Effector CD4-positive, alpha-beta T cell (primary cell): ENCODE data around the gene CETP.
"Not testable (repeated sequence)": the region's sequence is repeated elsewhere in the genome, so short reads cannot be mapped to it uniquely, and the experiment has no call there.

Experiments
- DNase-seq: peaks from one replicate; pipeline ENCODE4 v3.0.0-alpha.2; 2020

The CETP gene

GRCh38 chr16:56934599-56935145 is 27.1 kb upstream of the CETP start:
- DNase-seq, result not testable (repeated sequence)

- DNase-seq, result no peak
Observed at GRCh38 chr16:56935201-56935600, 26.5 kb upstream of the CETP start.

DNA sequence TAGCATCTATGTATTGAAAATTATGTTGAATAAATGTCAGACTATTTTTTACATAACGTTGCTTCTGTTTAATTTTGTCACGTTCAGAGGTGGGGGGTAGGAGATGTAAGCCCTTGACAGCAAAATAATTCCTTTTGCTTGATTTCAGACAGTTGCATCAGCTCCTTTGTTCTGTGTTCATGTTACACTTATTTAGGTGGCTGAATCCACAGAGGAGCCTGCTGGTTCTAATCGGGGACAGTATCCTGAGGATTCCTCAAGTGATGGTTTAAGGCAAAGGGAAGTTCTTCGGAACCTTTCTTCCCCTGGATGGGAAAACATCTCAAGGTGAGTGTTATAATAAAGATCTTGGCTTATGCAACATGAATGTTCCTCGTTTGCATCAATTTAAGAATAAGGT is 25.3 kb upstream of the CETP start:
- DNase-seq, result no peak

DNA sequence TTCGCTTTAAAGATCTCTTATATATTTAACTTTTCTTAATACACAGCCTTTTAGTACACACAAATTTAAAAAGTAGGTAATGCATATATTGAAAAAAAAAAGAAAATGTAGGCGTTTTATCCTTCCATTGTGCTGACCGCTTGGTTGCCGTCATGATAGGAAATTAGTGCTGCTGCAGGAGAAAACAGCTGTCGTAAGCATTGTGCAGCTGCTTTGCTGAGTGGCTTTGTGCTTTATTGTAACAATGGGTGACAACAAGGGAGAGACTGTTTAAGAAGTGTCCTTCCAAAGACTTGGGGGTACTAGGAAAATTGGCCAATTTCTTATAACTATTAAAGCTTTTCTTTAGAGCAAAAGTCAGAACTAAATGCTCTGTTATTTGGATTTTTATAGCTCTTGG is 24.8 kb upstream of the CETP start:
- no peak for DNase-seq

DNA sequence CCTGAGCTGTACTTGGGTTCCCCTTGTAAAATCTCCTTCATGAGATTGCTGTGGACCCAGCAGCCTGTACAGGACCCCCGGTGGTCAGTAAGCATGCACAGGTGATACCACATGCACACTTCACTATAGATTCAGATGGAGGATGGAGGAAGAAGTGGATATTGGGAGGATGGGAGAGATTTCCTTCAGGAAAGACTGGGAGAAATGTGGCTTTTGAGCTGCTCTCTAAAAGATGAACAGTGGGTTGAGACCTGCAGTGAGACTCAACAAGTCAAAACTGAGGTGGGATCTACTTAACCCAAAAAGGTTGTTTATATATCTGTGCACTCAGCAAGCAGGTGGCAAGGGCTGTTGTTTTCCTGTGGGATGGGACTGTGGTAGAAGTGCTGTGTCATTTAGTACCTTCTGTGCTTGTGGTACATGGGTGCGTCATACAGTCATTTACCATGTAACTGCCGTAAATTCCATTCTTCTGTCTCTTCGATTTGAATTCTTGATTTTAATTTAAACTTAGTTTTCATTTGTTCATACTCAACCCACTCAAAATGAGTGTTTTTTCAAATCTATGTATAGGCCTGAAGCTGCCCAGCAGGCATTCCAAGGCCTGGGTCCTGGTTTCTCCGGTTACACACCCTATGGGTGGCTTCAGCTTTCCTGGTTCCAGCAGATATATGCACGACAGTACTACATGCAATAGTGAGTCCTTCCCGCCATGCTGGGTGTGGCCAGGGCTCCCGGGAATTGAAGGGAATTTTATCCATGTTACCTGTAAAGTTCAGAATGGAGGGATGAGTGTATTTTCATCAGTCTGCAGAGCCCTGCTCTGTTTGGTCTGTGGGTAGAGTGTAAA is 22.9 kb upstream of the CETP start:
- no peak for DNase-seq

DNA sequence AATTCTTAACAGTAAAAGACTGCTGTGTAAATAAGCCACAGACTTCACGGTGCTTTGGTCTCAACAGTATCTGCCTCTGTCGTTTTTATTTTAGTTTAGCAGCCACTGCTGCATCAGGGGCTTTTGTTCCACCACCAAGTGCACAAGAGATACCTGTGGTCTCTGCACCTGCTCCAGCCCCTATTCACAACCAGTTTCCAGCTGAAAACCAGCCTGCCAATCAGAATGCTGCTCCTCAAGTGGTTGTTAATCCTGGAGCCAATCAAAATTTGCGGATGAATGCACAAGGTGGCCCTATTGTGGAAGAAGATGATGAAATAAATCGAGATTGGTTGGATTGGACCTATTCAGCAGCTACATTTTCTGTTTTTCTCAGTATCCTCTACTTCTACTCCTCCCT is 21.9 kb upstream of the CETP start:
- DNase-seq, result no peak

GRCh38 chr16:56941092-56941491 is 20.7 kb upstream of the CETP start:
- DNase-seq, result no peak

DNA sequence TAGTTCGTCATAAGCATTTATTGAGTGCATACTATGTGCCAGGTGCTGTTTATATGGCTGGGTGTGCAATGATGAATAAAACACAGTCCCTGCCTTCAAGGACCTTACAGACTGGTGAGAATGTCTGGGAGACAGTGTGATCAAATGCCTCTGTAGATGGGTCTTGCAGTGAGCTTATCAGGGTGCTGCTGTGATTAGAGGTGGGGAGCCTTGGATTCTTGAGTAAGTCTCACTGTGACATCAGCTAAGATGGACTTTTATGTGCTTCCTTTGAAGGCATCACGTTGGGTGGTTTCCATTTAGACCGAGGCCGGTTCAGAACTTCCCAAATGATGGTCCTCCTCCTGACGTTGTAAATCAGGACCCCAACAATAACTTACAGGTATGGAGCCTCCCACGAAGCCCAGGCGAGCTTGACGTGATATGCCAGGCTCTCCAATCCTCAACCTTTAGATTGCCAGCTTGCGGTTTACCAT is 19.9 kb upstream of the CETP start:
- no peak for DNase-seq

- DNase-seq, result no peak
Observed at GRCh38 chr16:56943761-56944375, 17.9 kb upstream of the CETP start.

GRCh38 chr16:56944954-56945839 is 16.6 kb upstream of the CETP start:
- no peak for DNase-seq

- no peak for DNase-seq
Observed at GRCh38 chr16:56945847-56946527, 15.8 kb upstream of the CETP start.

DNA sequence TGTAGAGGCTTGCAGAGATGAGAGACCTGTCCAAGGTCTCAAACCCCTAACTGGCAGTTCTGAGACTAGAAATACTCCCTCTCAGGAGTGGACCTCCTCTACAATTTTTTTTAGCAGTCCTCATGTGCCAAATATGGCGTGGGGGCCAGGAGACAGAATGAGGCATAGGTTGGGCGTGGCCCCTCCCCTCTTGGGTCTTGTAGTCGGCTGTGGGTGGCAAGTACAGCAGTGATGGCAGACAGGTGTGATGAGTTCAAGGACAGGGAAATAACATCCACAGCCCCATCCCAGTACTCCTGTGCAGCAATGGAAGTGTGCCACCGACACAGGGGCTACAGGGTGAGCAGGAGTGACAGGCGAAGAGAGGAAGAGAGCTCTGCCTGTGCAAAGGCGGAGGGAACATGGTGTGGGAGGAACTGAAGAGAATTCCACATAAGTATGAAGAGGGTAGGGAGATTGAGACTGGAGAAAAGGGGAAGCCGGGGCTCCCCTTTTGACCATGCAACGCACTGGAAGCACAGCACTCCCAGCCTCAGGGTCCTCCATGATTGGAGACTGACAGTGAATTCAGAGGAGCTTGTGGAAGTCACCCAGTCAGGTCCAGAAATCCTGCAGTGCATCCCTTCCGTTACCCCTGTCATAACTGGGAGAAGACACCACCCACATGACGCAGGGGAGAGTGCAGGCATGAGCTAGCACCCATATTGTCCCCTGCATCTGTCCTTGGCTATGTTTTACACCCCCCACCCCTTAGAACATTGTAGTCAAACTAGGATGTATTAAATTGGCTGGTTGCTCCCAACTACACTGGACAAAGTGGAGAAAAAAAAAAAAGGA is 14.8 kb upstream of the CETP start:
- DNase-seq, result no peak

DNA sequence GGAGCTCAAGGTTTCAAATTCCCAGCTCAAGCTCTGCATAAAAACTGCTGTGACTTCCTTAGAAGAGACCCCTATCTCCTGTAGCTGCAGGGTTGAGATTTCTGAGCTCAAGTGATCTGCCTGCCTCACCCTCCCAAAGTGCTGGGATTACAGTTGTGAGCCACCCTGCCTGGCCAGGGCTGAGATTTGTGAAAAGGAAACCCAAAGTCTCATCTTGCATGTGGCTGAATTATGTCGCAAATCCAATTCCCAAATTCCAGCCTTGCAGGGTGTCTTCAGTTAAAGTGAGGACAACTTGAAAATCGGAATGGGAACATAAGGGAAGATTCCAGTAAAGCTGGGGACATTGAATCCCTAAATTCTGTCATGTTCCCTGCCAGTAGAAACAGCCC is 14.2 kb upstream of the CETP start:
- no peak for DNase-seq

DNA sequence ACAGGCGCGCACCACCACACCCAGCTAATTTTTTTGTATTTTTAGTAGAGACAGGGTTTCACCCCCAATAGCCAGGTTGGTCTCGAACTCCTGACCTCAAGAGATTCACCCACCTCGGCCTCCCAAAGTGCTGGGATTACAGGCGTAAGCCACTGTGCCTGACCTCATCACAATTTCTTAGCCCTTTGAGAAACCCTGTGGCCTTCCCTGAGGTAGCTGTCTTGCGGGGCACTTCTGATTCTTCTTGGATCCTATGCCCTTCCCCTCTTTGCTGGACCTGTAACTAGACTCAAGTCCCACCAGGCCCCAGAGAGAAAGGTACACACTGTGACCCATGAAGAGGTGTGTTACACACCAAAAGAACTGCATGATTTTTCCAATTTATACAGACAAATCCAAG is 13.5 kb upstream of the CETP start:
- no peak for DNase-seq

GRCh38 chr16:56950051-56950450 is 11.7 kb upstream of the CETP start:
- DNase-seq, result no peak

DNA sequence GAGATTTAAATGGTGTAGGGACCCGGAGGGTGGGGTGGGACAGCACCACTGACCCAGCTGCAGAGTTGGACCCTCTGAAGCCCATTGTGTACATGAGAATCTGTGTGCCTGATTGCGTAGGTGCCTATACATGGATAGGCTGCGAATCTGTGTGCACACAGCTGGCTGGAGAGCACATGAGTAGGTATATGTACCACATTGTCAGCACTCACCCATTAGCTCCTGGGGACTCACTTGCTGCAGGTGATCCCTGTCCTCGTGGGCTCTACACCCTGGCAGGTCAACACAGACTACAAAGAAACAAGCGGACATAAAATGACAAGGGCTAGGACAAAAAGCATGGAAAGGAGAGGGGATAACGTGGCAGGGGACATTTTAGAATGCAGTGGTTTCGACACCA is 11.3 kb upstream of the CETP start:
- no peak for DNase-seq

GRCh38 chr16:56950881-56951771 is 10.6 kb upstream of the CETP start:
- DNase-seq, result peak; percentile 25

DNA sequence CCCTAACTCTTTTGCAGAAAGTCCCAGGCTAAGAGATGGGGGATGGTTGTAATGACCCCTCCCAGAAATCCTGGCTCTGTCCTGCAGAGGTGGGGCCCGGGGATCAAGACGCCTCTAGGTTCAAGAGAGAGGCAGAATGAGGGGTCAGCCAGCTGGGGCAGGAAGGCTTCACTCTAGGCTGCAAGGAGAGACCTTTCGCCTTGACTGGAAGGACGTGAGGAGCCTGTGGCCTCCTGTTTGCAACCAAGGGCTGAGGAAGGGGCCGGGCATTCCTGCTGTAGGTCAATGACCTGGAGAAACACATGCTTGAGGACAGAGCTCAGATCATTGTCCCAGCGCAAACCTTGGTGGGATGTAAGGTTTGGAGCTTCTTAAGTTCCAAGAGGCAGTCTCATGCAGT is 8.7 kb upstream of the CETP start:
- no peak for DNase-seq

GRCh38 chr16:56956076-56956475 is 5.7 kb upstream of the CETP start:
- DNase-seq, result no peak

- no peak for DNase-seq
Observed at GRCh38 chr16:56956756-56957155, 5.0 kb upstream of the CETP start.
